ENCODE data around the gene CRACR2B.

GRCh38 chr11:841981-842369 is 14.3 kb downstream of the CRACR2B start:
- TF ChIP-seq CTCF (conservative IDR thresholded peaks at IDR 0.05 in 1 of 2, IDR thresholded peaks at IDR 0.05 in 1 of 2; ENCODE audit: extremely low read depth in 1 of 2, insufficient read depth in 1 of 2, low read depth in 1 of 2, low read length in 2 of 2): no peak
- TF ChIP-seq EZH2 (IDR thresholded peaks at IDR 0.05; ENCODE audit: borderline replicate concordance, low read length): no peak

Data from mammary epithelial cell (primary cell).